ENCODE data around the gene NYNRIN.

- TF ChIP-seq, protein P1, sequence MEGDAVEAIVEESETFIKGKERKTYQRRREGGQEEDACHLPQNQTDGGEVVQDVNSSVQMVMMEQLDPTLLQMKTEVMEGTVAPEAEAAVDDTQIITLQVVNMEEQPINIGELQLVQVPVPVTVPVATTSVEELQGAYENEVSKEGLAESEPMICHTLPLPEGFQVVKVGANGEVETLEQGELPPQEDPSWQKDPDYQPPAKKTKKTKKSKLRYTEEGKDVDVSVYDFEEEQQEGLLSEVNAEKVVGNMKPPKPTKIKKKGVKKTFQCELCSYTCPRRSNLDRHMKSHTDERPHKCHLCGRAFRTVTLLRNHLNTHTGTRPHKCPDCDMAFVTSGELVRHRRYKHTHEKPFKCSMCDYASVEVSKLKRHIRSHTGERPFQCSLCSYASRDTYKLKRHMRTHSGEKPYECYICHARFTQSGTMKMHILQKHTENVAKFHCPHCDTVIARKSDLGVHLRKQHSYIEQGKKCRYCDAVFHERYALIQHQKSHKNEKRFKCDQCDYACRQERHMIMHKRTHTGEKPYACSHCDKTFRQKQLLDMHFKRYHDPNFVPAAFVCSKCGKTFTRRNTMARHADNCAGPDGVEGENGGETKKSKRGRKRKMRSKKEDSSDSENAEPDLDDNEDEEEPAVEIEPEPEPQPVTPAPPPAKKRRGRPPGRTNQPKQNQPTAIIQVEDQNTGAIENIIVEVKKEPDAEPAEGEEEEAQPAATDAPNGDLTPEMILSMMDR (IDR thresholded peaks at IDR 0.05): no peak
- no peak for TF ChIP-seq POLR2A (IDR thresholded peaks at IDR 0.05)
Observed at GRCh38 chr14:24443053-24443665, 44.4 kb downstream of the NYNRIN start.

All from lower leg skin (tissue), 3 donors.